ENCODE data around the gene CAMTA1.

CAMTA1 gene

DNA sequence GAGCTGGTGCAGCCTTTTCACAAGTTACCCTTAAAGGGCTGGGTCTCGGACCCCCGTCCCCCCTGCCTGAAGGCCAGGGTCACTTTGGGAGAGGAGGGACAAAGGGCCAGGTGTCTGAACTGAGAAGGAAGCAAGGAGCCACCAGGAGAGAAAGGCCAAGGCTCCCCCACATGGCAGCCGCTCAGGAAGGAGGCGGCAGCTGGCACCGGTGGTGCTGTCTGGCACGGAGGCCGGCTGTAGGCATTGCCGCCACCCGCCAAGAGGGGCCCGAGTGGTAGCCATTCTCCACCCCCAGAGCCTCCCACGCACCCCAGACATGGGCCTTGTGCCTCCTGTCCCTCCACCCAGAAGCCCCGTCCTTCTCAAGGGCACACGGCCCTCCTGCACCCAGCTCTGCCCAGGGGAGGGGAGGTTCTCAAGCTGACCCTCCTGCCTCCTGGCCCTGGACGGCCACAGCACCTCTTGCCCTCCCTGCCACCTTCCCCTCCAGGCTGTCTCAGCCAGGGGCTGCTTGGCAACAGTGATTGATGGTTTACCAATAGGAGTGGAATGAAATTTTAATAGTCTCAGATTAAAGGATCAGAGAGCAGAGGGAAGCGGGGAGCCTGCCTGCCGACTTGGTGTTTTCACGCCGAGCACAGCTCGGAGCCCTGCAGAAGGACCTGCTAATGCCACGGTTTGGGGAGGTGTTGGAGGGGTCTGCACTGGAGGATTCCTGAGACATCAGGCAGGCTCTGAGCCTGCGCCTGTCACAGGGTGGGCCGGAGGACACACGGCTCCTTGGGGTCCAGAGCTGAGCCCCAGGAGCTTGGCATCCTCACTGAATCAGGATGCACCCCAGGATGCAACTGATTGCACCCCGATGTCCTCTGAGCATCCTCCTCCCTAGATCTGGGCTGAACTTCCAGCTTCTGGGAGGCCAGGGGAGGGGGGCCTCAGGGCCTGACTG lies 773.9 kb downstream of the CAMTA1 start:
- DNase-seq (ENCODE audit: low read depth in 2 of 3, low spot score in 2 of 3), result no peak

DNA sequence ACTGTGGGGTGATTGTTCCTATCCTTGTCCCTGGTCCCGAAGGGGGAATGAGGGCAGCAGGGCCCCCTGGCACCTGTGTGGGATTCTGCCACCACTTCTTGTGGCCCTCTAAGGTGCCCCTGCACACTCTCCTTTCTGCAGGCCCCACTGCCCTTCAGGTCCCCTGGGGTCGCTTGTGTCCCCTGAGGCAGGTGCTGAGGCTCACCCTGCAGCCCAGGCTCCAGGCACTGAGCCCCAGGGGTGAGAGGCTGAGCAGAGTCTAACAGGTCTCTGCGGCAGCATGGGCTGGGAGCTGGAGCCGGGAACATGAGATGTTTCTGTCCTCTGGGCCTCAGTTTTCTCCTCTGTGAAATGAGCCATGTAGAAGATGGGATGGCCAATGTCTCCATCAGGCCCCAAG lies 774.9 kb downstream of the CAMTA1 start:
- DNase-seq (ENCODE audit: low read depth in 2 of 3, low spot score in 2 of 3), result no peak

DNA sequence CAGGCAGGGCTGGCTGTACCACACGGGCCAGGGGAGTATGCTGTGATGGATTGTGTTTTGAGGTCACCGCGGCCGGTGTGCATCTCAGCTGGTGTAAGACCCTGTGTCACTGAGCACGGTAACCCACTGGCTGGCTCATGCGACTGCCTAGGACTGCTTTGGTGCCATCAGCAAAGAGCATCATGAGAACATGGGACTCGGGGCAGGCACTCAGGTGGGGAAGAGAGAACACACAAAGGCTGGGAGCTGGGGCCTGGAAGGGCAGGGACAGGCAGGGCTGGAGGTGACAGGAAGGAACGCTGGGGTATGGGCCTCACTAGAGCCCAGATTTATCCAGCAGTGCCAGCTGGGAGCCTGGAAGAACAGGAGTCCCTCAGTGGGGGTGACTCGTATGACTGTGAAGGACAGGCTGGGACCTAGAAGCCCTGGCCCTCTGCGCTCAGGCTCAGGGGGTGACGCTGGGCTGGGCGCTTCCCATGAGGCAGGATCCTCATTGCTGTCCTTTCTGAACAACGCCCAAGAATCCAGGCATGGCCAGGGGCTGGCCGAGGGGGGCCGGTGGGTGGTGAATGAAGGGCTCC lies 775.4 kb downstream of the CAMTA1 start:
- DNase-seq (ENCODE audit: low read depth in 2 of 3, low spot score in 2 of 3), result no peak

DNA sequence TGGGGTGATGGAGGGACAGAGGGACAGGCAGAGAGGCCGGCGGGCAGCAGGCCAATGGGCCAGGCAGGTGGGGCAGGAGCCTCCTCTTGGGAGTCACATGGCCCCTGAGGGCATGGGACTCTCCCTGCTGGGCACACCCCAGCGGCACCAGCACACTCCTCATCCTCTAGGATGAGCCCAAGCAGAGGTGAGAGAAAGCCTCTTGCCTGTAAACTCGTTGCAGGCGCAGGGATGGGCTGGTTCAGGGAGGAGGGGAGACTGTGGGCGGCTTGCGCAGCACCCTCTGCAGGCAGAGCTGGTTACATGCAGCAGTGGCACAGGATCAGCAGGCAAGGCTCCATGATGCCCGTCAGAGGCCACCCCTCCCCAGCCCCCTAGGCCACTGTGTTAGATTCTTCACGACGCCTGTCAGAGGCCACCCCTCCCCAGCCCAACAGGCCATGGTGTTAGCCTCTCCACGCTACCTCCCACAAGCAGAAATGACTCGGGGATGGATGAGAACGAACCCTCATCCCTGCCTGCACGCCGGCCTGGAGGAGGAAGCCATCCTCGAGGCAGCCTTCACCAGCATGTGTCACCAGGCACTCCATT lies 776.2 kb downstream of the CAMTA1 start:
- no peak for DNase-seq (ENCODE audit: low read depth in 2 of 3, low spot score in 2 of 3)

DNA sequence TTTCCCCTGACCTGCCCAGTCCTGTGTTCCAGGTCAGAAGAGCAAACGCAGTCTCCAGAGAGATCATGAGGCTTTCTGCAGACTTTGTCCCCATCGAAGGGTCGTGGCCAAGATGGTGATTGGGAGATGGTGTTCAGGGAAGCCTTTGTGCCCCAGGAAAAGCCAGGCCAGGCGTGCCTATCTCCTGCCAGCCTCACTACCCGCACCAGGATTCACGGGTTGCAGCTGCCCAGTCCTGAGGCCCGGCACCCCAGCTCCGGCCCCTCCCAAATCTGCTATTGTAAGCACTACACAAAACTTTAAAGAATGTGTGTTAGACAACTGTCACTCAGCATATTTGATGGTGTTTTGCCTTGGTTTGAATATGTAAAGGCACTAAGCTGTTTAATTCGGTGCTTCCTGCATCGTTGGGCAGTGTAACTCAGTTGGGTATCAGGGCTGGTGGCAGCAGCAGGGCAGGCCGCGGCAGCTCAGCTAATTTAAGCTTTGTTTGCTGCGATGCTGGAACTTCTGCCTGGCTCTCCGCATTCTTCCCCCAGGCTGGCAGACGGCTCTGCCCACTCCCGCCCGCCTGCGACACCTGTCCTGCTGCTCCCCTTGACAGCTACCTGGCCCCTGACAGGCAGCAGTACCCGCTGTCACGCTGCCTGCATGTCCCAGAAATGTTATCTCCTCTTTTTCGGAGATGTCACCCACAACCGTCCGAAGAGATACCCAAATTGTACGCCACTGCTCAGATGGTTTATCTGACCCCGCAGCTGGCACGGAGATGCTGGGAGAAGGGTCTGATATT lies 776.9 kb downstream of the CAMTA1 start:
- no peak for DNase-seq (ENCODE audit: low read depth in 2 of 3, low spot score in 2 of 3)

DNA sequence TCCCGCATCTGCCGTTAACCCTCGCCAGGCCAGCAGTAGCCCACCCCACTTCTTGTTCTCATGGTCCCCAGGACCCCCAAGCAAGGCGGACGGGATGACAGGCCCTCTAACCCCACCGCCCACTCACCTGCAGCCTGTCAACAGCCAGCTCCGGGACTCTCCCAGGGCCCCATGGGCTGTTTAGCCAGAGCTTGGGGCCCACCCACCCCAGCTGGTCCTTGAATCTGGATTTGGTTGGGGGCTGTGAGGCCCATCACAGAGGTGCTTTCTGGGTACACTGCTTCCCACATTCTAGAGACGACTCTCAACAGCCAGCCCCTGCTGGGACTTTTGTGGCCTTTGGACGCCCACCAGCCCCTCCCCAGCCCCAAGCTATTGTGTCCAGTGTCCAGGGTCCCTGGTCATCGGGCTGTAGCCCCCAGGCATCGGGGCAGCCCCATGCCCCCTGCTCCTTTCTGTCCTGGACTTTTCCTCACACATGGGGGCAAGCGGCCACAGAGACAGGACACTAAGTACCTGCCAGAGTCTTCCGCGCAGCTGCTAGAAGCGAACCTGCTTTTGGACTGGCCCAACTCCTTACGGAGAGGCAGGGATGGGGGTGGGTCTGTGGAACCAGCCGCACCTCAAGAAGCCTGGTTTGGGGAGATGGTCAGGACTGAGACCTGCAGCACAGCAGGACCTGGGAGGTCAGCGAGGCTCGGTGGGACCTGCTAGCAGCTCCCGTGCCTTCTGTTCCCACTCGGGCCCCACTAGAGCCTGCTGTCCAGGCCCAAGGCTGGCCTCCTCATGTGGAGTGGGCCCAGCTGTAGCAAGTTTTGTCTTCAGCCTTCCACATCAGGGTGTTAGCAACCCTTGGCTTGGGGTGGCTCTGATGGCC lies 777.7 kb downstream of the CAMTA1 start:
- DNase-seq (ENCODE audit: low read depth in 2 of 3, low spot score in 2 of 3), result no peak

DNA sequence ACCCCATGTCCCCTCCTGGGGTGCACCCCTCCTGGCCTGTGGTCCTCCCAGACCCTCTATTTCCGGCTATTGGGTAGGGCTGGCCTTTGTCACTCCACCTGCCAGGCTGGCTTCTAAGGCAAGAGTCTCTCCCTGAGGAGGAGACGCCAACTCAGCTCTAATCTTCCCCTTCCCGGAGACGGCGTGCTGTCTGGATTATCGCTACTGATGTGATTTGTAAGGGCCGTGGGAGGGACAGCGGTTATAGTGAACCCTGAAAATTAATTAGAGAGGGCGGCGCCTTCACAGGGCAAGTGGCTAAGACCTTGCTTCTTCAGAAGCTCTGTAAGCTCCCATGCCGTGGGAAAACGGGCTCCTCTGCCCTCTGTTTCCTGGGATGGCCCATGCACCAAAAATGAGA lies 778.9 kb downstream of the CAMTA1 start:
- DNase-seq (ENCODE audit: low read depth in 2 of 3, low spot score in 2 of 3), result no peak

DNA sequence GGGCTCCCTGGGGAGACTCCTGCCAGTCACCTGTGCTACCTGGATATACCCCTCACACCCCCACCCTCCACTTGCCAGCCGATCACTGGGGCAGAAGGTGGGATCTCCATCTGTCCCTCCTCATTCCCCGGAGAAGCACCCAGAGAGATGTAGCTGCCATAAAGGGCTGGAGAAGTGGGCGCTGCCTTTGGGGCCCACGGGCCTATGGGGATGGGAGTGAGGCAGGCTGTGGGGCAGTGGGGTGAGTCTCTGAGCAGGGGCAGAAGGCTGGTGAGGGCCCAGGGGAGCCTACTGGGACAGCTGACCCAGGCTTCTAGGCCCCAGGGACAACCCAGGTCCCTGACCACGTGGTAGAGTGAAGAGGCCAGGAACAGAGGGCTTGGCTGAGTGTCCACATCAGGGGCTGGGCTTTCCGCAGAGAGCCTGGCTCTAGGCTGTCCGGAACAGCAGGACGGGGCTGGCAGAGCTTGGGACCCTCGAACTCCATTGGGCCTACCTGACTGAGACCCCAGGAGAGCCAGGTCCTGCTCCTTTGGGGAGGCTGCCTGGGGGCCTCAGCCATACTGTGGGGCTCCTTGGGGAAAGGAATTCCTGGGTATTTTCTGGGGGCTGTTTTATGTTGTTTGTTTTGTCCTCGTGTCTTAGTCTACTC lies 780.0 kb downstream of the CAMTA1 start:
- DNase-seq (ENCODE audit: low read depth in 2 of 3, low spot score in 2 of 3), result no peak

DNA sequence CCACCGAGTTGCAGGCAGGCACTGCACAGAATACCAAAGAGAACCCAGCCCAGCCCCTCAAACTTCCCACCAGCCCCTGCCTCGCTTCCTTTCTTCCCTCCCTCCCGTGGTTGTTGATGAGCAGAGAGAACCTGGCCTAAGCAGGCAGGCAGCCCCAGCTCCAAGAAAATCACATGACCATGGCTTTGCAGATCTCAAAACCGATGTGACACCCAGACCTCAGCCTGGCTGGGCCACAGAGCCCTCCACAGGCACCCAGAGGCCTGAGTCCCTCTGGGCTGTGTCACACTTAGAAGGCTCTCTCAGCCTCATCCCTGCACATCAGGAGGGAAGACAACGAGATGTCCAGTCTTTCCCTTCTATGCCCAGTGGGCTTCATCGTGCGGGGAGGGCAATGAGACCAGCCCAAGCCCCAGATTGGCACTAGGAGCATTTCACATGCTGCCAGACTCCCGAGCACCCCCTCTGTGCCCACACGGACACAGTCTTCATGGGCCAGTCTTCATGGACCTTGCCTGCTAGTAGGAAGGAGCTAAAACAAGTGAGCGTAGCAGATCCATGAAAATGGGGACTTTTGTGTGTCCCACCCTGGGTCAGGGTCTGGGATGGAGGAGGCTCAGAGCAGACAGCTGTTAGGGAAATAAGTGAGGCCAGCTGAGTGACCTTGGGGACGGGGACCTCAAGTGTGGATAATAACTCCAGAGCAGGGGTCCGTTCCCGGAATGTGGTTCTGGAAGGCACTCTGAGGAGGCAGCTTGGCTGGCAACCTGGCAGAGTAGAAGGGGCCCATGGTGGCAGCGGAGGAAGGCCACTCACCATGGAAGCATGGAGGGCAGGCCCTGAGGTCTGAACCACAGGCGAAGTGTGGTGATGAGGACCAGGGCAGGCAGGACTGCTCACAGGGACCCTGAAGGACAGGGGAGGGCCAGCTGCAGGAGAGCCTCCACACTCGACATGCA lies 781.4 kb downstream of the CAMTA1 start:
- DNase-seq (ENCODE audit: low read depth in 2 of 3, low spot score in 2 of 3), result no peak

DNA sequence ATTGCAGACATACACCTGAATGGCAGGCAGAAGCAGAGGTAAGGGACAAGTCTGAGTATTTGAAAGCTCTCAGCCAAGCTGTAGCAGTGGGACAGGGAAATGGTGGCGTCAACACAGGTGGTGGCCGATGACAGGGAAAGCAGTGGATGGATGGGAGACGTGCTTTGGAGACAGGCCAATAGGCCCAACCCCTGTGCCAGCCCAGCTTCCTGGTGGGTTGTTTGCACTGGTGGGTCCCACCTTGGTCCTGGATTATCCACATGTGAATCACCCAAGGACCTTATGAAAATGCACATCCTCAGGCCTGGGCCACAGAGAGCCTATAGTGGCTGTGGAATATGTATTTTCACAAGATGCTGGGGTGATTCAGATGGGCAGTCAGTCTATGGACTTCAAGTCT lies 782.1 kb downstream of the CAMTA1 start:
- DNase-seq (ENCODE audit: low read depth in 2 of 3, low spot score in 2 of 3), result no peak

DNA sequence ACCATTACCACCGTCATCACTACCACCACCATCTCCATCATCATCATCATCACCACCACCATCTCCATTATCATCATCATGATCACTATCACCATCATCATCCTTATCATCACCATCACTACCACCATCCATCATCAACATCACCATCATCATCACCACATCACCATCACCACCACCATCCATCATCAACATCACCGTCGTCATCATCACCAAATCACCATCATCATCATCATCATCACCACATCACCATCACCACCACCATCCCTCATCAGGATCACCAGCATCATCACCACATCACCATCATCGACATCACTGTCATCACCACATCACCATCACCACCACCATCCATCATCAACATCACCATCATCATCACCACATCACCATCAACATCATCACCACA lies 782.8 kb downstream of the CAMTA1 start:
- no peak for DNase-seq (ENCODE audit: low read depth in 2 of 3, low spot score in 2 of 3)

DNA sequence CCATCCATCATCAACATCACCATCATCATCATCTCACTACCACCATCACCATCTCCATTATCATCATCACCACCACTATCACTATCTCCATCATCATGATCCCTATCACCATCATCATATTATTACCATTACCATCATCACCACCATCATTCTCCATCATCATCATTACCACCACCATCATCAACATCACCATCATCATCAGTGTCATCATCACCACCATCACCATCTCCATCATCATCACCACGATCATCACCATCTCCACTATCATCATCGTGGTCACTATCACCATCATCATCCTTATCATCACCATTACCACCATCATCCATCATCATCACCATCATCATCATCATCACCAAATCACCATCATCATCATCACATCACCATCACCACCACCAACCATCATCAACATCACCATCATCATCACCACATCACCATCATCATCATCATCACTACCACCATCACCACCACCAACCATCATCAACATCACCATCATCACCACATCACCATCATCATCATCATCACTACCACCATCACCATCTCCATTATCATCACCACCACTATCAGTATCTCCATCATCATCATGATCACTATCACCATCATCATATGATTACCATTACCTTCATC lies 783.8 kb downstream of the CAMTA1 start:
- DNase-seq (ENCODE audit: low read depth in 2 of 3, low spot score in 2 of 3), result no peak

DNA sequence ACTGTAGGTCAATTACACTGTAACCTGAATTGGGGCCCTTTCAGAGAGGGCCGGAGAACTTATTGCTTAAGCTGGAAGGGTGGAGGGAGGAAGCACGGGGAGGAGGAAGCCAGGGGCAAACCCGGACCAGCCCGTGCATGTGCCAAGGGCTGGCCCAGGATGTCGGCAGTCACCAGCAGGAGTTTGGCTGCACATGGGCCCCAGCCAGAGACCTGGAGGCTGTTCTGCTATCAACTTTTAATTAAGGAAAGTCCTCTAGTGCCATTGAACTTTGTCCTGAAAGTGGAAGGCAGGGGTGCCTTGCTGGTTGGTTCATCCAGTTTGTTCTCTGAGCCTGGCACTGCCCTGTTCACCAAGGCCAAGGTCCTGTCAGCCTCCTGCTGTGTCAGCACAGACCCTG lies 785.1 kb downstream of the CAMTA1 start:
- DNase-seq (ENCODE audit: low read depth in 2 of 3, low spot score in 2 of 3), result no peak

DNA sequence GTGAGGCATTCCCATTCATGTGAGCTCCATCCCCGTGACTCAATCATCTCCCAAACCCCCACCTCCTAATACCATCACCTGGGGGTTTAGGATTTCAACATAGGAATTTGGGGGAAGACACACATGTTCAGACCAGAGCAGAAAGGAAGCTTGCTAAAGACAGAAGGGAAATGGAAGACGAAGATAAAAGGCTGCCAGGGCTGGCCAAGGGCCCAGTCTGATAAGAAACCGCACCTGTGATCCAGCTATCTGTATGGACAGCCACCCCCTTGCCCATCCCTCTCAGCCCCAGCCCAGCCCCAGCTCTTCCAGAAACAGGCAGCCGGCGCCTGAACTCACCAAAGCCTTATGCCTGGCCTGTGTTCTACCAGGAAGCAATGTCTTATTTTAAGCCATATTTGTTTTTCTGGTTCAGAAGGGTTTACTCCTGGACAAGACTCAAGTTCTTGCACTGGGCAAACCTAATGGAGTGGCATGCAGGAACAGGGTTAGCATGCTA lies 787.4 kb downstream of the CAMTA1 start:
- DNase-seq (ENCODE audit: low read depth in 2 of 3, low spot score in 2 of 3), result no peak

DNA sequence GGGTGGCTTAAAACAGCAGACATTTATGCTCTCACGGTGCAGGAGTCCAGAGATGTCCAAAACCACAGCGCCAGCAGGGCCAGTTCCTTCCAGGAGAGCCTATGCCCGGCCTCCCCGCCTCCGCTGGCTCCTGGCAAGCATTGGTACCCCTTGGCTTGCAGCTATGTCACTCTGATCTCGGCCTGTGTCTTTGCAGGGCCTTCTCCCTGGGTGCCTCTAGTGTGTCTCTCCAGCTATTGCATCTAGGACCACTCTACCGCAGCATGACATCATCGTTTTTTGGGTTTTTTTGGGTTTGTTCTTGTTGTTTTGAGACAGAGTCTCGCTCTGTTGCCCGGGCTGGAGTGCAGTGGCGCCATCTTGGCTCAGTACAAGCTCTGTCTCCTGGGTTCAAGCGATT lies 788.2 kb downstream of the CAMTA1 start:
- no peak for DNase-seq (ENCODE audit: low read depth in 2 of 3, low spot score in 2 of 3)

DNA sequence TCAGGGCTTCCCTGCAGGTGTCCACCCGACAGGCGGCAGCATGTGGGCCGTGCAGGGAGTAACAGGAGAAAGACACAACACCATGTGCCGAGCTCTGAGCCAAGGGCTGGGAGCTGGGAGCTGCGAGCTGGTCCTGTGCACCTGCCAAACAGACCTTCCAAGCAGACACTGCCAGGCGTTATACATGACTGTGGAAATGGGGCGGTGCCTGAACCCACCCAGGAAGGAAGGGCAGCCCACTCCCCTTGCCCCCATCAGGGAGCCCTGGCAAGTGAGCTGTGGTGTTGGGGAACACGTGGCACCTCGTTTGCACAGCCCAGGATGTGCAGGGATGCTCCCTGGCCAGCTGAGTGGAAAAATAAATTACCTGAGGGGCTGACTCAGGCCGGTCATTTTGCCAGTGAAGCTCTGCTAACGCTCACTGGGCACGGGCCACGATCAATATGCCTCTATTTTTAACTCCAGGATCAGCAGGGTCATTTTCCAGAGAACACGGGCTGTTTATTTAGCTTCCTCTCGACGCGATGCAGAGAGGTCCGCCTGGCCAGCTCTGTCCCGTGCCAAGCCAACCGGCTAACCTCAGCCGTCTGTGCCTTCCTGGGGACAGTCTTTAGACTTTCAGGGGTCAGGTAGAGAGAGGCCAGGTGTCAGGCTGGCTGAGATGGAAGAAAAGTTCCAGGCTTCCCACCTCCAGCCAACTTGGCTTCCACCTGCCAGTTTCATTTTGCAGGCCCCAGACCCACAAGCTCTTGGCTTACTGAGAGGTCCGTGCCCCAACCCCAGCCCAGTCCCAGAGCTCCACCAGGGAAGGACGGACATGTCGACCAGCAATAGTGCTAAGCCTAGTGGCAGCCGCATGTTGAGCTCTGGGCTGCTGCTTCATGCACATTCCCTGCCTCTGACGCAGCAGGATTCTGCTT lies 789.1 kb downstream of the CAMTA1 start:
- no peak for DNase-seq (ENCODE audit: low read depth in 2 of 3, low spot score in 2 of 3)

DNA sequence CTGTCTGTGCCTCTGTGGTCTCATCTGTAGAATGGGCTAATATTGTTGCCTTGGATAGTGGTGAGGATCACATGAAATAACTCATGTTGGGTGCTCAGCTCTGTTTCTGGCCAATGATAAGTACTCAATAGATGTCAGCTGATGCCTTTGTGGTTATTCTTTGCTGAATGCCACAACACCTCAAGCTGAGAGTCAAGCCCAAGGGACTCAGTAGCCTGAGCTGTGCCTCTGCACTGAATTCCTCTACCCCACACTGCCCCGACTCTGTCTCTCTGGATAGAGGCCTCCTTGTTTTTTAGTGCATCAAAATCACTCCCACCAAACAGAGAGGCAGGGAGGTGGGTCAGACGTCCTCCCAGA lies 789.8 kb downstream of the CAMTA1 start:
- DNase-seq (ENCODE audit: low read depth in 2 of 3, low spot score in 2 of 3), result no peak
